Dermis microvascular lymphatic vessel endothelial cell (primary cell): ENCODE data around the gene MYO9B. TPM values are rescaled to one million over a fixed set of nuclear protein-coding genes. Genes with fewer than 3 reads are reported as not detected.
"Not testable (repeated sequence)": the region's sequence is repeated elsewhere in the genome, so short reads cannot be mapped to it uniquely, and the experiment has no call there.

ENCODE experiments used
- DNase-seq, 2 donors: peaks; one replicate each; pipeline versions ENCODE4 v3.0.0 to v3.0.0-alpha.2; 2010; ENCODE audit warnings: low read depth in 2 of 2
- total RNA-seq: library from RNA; depleted of rRNA; stranded (reverse); fragments of >200 nt; gene quantifications from 2 replicates; pipeline ENCODE4 v1.2.1, GENCODE V29; 2014

The MYO9B gene
- total RNA-seq, 1 donor from 2014 or later: 27.1 TPM

DNA sequence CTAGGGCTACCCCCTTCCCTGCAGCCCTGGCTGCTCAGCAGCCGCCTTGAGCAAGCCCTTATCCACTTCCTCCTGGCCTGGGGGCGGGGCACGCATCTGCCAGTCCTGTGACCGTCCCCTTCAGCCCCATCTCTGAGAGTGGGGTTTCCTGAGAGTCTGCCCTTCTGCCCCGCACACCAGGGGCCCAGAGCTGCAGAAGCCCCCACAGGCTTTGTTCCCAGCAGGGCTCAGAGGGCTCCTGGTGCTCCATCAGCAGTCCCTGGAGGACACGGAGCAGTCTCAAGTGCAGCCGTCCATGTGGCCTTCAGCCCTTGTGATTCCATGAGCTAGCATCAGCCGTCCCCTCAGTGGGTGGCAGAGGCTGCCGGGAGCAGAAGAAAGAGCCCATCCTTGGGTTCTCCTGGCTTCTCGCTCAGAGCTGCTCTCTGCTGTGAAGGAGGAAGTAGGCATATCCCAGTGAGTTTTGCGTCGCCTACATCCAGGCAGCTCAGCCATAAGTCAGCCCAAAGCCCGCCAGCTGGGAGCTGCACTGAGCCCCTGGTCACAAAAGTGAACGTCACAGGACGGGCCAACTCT, 16.3 kb downstream of the MYO9B start:
- DNase-seq: no peak

- no peak for DNase-seq
Observed at GRCh38 chr19:17092696-17093095, 17.1 kb downstream of the MYO9B start.

- DNase-seq: not testable (repeated sequence)
Observed at GRCh38 chr19:17094694-17095093, 19.1 kb downstream of the MYO9B start.

- no peak for DNase-seq
Observed at GRCh38 chr19:17095141-17095919, 19.8 kb downstream of the MYO9B start.

GRCh38 chr19:17097593-17098126, 22.1 kb downstream of the MYO9B start:
- DNase-seq: peak in 1 of 2 donors; percentile 78

- DNase-seq: no peak
Observed at GRCh38 chr19:17098326-17098725, 22.7 kb downstream of the MYO9B start.

DNA sequence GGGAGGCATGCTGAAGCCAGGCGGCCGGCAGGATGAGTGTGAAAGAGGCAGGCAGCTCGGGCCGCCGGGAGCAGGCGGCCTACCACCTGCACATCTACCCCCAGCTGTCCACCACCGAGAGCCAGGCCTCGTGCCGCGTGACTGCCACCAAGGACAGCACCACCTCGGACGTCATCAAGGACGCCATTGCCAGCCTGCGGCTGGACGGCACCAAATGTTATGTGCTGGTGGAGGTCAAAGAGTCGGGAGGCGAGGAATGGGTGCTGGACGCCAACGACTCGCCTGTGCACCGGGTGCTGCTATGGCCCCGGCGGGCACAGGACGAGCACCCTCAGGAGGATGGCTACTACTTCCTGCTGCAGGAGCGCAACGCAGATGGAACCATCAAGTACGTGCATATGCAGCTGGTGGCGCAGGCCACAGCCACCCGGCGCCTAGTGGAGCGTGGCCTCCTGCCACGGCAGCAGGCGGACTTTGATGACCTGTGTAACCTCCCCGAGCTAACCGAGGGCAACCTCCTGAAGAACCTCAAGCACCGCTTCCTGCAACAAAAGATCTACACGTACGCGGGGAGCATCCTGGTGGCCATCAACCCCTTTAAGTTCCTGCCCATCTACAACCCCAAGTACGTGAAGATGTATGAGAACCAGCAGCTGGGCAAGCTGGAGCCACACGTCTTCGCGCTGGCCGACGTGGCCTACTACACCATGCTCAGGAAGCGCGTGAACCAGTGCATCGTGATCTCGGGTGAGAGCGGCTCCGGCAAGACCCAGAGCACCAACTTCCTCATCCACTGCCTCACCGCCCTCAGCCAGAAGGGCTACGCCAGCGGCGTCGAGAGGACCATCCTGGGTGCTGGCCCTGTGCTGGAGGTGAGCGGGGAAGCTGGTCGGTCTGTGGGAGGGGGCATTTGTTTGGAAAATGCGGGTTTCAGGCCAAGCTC, 26.4 kb downstream of the MYO9B start:
- no peak for DNase-seq

DNA sequence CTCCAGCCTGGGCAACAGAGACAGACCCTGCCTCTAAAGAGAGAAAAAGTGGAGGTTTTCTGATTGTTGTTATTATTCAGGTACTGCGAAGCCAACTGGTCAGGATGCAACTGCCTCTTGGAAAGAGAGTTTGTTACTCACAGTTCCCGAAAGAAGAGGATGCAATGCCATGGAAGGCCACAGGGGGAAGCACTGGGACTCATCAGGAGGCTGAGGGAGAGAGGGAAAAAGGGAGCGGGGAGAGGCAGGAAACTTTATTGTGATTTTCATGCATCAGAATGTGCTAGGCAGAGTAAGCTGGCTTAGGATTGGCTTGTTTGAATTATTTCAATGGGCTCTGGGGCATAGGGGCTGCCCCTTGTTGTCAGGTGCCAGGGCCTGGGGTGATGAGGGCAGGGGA, 27.6 kb downstream of the MYO9B start:
- DNase-seq: peak in 1 of 2 donors; percentile 47

DNA sequence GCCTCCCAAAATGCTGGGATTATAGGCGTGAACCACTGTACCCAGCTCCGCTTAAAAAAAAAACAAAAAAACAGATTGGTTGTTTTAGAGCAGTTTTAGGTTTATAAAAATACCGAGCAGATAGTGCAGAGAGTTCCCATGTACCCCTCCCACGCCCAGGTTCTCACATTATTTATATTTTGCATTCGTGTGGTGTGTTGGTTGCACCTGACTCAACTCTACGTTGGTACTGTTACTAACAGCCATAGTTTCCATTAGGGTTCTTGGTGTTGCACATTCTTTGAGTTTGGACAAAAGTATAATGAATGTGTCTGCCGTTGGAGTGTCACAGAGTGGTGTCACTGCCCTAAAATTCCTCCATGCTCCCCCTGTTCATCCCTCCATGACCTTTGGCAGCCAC, 29.1 kb downstream of the MYO9B start:
- DNase-seq: no peak

DNA sequence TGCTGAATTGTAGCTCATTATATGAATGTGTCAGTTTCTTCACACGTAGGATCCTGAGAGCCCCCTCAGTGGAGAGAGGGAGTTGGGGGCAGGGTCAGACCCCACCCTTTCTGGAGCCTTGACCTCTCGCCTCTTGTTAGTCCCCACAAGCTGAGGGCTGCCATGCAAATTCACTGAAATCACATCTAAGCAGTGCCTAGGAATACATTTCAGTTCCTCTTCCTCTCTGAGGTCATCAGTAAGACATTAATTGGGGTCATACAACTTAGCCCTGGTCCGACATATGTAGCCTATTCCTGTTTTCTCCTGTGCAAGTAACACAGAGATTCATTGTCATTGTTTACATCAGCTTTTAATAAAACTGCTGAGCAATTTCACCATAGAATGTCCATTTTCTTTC, 30.0 kb downstream of the MYO9B start:
- DNase-seq: no peak

- not testable (repeated sequence) for DNase-seq
Observed at GRCh38 chr19:17106964-17107363, 31.4 kb downstream of the MYO9B start.

GRCh38 chr19:17107546-17108452, 32.2 kb downstream of the MYO9B start:
- DNase-seq: peak; percentile 45 to 98

DNA sequence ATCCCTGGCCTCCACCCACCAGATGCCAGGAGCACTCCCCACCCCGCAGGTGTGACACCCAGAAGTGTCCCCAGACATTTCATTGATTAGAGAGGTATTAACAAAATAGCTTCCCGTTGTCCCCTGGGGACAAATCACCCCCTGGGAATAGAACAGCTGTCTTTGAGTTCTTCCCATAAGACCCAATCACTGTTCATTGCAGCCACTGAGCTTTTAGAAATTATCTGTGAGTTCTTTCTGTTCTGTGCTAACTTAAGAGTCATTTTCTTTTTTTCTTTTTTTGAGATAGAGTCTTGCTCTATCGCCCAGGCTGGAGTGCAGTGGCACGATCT, 32.8 kb downstream of the MYO9B start:
- DNase-seq: no peak

- no peak for DNase-seq
Observed at GRCh38 chr19:17109300-17109699, 33.7 kb downstream of the MYO9B start.

DNA sequence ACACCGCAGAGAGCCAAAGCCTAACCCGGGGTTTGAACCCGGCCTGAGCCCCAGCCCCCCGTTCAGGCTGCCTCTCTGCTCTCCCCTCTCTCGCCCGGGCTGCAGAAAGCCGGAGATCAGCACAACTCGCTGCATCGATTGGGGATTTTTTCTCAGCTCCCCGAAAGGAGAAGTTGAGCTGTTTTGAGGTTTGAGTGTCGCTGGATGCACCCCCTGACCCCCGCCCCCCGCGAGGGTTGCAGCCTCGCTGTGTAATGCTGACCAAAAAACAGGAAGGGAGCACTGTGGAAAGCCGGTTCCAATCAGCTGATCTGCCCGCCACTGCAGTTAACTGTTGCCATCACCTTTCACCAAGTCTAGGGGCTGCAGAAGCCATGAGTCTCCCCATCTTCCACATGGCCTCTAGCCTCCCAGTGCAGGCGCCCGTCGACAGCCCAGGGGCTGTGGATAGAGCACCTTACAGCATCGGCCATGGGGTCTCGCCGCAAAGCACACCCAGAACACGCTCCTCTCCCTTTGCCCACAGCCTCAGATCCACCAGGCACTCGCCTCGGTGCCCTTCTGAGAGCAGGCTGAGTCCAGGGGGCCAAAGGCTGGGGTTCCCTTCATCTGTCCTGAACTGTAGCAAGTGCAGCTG, 34.5 kb downstream of the MYO9B start:
- DNase-seq: no peak

DNA sequence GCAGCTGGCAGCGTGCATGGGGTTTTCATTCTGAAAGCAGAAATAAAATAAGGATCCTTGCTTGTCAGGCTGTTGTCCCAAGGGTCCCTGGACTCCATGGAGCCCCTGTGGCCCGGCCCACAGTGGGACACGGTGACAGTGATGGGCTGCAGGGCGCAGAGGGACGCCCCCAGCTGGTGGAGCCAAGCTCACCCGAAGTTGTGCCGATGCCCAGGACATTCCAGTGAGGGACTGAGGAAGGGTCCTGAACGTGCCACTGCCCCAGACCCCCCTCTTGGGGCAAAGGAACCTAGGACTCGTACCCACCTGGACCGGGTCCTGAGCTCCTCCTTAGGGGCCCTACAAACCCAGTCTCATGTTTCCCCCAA, 35.0 kb downstream of the MYO9B start:
- no peak for DNase-seq

DNA sequence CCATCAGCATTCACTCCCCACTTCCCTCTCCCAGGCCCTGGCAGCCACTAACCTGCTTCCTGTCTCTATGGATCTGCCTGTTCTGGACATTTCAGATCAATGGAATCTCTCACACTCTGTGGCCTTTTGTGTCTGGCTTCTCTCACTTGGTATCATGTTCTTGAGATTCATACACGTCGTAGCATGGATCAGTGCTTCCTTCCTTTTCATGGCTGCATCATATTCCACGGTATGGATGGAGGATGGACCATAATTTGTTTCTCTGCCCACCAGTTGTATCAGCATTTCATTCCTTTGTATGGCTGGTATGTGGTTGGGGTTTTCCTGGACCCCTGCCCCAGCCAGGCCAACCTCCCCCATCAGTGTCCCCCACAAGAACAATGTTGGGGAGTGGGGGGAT, 36.2 kb downstream of the MYO9B start:
- no peak for DNase-seq

GRCh38 chr19:17112271-17112670, 36.7 kb downstream of the MYO9B start:
- DNase-seq: no peak

- DNase-seq: no peak
Observed at GRCh38 chr19:17112700-17113099, 37.1 kb downstream of the MYO9B start.

DNA sequence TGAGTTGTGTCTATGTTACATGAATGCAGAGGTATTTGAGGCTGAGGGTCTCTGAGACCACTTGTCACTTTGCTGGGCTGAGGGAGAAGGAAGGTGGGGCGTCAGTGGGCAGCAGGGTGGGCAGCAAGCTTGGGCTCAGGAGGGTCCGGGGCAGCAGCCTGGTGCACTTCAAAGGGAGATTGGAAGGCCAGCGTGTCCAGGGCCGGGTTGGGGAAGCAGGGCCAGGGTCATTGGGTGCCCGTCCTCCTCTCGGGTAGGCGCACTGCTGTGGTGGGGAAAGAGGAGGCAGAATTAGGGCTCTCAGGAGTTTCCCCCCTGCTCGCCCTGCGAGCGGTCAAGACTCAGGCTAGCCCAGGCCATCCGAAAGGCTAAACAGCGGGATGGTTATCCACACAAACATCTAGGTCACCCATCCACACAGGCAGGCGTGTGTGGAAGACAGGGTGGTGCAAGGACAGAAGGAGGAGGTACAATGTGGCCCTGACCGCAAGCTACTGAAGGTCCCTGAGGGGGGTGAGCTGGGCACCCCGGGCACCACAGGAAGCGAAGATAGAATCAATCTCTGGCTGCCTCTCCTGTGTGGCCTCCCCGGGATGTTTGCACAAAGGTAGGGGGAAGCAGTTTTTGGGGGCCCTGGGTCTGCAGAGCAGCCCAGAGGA, 37.7 kb downstream of the MYO9B start:
- DNase-seq: no peak
